SK-N-SH treated with all-trans-retinoic acid at 6 μM for 48 hours (cell line): ENCODE data around the gene HERC2.

Experiments
- ATAC-seq: fragments of 200-7000 bp; cut with Tn5 transposase; 3 replicates; pipeline ENCODE4 v1.9.1; 2020; ENCODE audit warnings: mild to moderate bottlenecking, moderate library complexity
- ARNTL ChIP-seq: fragments of 450-650 bp; formaldehyde crosslinking; IDR thresholded peaks from 2 replicates; pipeline ENCODE4 v1.5.0; 2020; ENCODE audit warnings: low read depth, mild to moderate bottlenecking, moderate library complexity, borderline replicate concordance
- BACH2 ChIP-seq: fragments of 250-450 bp; sonication (Bioruptor Pico); IDR thresholded peaks from 2 replicates; pipeline ENCODE4 v1.9.0; 2021; ENCODE audit warnings: mild to moderate bottlenecking, borderline replicate concordance
- CSDC2 ChIP-seq: fragments of 250-450 bp; sonication (Bioruptor Pico); IDR thresholded peaks from 2 replicates; pipeline ENCODE4 v1.5.0; 2020; ENCODE audit warnings: mild to moderate bottlenecking, moderate library complexity
- ESRRG ChIP-seq: fragments of 250-450 bp; sonication (Bioruptor Pico); IDR thresholded peaks from 2 replicates; pipeline ENCODE4 v1.6.1; 2021; ENCODE audit warnings: mild to moderate bottlenecking
- OSR1 ChIP-seq: fragments of 250-450 bp; sonication (Bioruptor Pico); IDR thresholded peaks from 2 replicates; pipeline ENCODE4 v1.8.0; 2022; ENCODE audit warnings: moderate library complexity, mild to moderate bottlenecking, inconsistent platforms
- RARB ChIP-seq: fragments of 250-450 bp; sonication (Bioruptor Pico); IDR thresholded peaks from 2 replicates; pipeline ENCODE4 v1.8.0; 2021; ENCODE audit warnings: mild to moderate bottlenecking, moderate library complexity
- SNAI2 ChIP-seq: fragments of 250-450 bp; sonication (Bioruptor Pico); IDR thresholded peaks from 2 replicates; pipeline ENCODE4 v1.5.0; 2020; ENCODE audit warnings: mild to moderate bottlenecking, moderate library complexity
- TCF4 ChIP-seq: fragments of 250-450 bp; sonication (Bioruptor Pico); IDR thresholded peaks from 2 replicates; pipeline ENCODE4 v1.8.0; 2021; ENCODE audit warnings: mild to moderate bottlenecking, moderate library complexity, borderline replicate concordance
- TOX ChIP-seq: fragments of 250-450 bp; sonication (Bioruptor Pico); IDR thresholded peaks from 2 replicates; pipeline ENCODE4 v1.8.0; 2021; ENCODE audit warnings: mild to moderate bottlenecking, moderate library complexity, borderline replicate concordance
- ZC3H10 ChIP-seq: fragments of 250-450 bp; sonication (Bioruptor Pico); IDR thresholded peaks from 2 replicates; pipeline ENCODE4 v1.5.1; 2021; ENCODE audit warnings: mild to moderate bottlenecking, moderate library complexity
- ZFP3 ChIP-seq: fragments of 250-450 bp; sonication (Bioruptor Pico); IDR thresholded peaks from 2 replicates; pipeline ENCODE4 v1.5.0; 2020; ENCODE audit warnings: mild to moderate bottlenecking, moderate library complexity
- ZFP30 ChIP-seq: fragments of 450-650 bp; formaldehyde crosslinking; IDR thresholded peaks from 2 replicates; pipeline ENCODE4 v1.5.0; 2022; ENCODE audit warnings: mild to moderate bottlenecking, moderate library complexity
- ZNF565 ChIP-seq: fragments of 450-650 bp; formaldehyde crosslinking; conservative IDR thresholded peaks from 2 replicates; pipeline ENCODE4 v1.5.0; 2020; ENCODE audit warnings: low read depth, mild to moderate bottlenecking, moderate library complexity
- ZNF70 ChIP-seq: fragments of 450-650 bp; formaldehyde crosslinking; IDR thresholded peaks from 2 replicates; pipeline ENCODE4 v1.5.0; 2020; ENCODE audit warnings: mild to moderate bottlenecking, moderate library complexity
- TF ChIP-seq, protein P1 (sequence below): fragments of 250-450 bp; sonication (Bioruptor Pico); IDR thresholded peaks from 2 replicates; pipeline ENCODE4 v1.8.0; 2020; ENCODE audit warnings: mild to moderate bottlenecking, moderate library complexity, borderline replicate concordance
- TF ChIP-seq, protein P2 (sequence below): fragments of 250-450 bp; sonication (Bioruptor Pico); IDR thresholded peaks from 2 replicates; pipeline ENCODE4 v1.5.0; 2020; ENCODE audit warnings: mild to moderate bottlenecking, moderate library complexity
- TF ChIP-seq, protein P3 (sequence below): fragments of 250-450 bp; sonication (Bioruptor Pico); IDR thresholded peaks from 2 replicates; pipeline ENCODE4 v1.5.1; 2020; ENCODE audit warnings: low read depth, mild to moderate bottlenecking, moderate library complexity
- TF ChIP-seq, protein P4 (sequence below): fragments of 250-450 bp; sonication (Bioruptor Pico); IDR thresholded peaks from 2 replicates; pipeline ENCODE4 v1.8.0; 2021; ENCODE audit warnings: low read depth, mild to moderate bottlenecking, moderate library complexity, borderline replicate concordance

The HERC2 gene

DNA sequence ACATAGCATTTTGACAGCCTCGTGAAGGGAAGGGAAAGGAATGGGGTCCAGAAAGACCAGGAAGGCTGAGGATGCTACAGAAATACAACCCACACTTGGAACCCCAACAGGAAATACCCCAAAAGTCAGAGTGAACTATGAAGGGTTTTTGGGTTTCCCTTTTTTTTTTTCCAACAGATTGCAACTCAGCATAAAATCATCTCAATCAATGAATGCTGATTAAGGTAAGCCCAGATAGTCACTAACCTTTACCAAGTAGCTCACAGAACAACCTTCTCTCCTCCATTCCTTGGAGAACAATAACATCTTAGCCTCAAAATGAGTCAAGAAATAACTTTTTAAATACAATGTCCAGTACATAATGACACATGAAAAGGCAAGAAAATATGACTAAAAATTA lies 129.2 kb downstream of the HERC2 start (continued):
- TF ChIP-seq, protein P1, sequence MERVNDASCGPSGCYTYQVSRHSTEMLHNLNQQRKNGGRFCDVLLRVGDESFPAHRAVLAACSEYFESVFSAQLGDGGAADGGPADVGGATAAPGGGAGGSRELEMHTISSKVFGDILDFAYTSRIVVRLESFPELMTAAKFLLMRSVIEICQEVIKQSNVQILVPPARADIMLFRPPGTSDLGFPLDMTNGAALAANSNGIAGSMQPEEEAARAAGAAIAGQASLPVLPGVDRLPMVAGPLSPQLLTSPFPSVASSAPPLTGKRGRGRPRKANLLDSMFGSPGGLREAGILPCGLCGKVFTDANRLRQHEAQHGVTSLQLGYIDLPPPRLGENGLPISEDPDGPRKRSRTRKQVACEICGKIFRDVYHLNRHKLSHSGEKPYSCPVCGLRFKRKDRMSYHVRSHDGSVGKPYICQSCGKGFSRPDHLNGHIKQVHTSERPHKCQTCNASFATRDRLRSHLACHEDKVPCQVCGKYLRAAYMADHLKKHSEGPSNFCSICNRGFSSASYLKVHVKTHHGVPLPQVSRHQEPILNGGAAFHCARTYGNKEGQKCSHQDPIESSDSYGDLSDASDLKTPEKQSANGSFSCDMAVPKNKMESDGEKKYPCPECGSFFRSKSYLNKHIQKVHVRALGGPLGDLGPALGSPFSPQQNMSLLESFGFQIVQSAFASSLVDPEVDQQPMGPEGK (CRISPR knock-in tag): no peak

DNA sequence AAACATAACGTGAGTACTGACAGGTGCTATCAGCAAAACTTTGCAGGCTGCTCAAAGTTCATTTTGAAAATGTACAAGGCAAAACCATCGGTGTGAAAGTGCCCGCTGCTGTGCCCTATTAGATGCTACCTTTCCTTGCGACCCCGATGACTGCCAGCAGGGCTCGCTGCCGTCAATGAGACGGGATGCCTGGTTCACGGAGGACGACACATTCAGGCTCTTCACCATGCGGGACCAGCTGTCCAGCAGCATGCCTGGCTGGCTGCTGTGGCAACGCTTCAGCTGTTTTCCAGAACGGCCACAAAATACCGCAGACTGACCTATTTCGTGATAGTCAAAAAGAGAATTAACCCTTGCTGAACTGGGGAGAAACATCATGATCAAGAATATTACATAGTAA lies 130.1 kb downstream of the HERC2 start:
- TF ChIP-seq ZNF565 (CRISPR knock-in tag): no peak
- TF ChIP-seq, protein P2, sequence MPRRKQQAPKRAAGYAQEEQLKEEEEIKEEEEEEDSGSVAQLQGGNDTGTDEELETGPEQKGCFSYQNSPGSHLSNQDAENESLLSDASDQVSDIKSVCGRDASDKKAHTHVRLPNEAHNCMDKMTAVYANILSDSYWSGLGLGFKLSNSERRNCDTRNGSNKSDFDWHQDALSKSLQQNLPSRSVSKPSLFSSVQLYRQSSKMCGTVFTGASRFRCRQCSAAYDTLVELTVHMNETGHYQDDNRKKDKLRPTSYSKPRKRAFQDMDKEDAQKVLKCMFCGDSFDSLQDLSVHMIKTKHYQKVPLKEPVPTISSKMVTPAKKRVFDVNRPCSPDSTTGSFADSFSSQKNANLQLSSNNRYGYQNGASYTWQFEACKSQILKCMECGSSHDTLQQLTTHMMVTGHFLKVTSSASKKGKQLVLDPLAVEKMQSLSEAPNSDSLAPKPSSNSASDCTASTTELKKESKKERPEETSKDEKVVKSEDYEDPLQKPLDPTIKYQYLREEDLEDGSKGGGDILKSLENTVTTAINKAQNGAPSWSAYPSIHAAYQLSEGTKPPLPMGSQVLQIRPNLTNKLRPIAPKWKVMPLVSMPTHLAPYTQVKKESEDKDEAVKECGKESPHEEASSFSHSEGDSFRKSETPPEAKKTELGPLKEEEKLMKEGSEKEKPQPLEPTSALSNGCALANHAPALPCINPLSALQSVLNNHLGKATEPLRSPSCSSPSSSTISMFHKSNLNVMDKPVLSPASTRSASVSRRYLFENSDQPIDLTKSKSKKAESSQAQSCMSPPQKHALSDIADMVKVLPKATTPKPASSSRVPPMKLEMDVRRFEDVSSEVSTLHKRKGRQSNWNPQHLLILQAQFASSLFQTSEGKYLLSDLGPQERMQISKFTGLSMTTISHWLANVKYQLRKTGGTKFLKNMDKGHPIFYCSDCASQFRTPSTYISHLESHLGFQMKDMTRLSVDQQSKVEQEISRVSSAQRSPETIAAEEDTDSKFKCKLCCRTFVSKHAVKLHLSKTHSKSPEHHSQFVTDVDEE (CRISPR knock-in tag): 0 out of 2 replicates have a peak, but pooled peaks have one; percentile 60
- no peak for TF ChIP-seq ZC3H10 (CRISPR knock-in tag)
- peak; percentile 54 for TF ChIP-seq TCF4
- no peak for TF ChIP-seq RARB (CRISPR knock-in tag)
- peak; percentile 100 for ATAC-seq

DNA sequence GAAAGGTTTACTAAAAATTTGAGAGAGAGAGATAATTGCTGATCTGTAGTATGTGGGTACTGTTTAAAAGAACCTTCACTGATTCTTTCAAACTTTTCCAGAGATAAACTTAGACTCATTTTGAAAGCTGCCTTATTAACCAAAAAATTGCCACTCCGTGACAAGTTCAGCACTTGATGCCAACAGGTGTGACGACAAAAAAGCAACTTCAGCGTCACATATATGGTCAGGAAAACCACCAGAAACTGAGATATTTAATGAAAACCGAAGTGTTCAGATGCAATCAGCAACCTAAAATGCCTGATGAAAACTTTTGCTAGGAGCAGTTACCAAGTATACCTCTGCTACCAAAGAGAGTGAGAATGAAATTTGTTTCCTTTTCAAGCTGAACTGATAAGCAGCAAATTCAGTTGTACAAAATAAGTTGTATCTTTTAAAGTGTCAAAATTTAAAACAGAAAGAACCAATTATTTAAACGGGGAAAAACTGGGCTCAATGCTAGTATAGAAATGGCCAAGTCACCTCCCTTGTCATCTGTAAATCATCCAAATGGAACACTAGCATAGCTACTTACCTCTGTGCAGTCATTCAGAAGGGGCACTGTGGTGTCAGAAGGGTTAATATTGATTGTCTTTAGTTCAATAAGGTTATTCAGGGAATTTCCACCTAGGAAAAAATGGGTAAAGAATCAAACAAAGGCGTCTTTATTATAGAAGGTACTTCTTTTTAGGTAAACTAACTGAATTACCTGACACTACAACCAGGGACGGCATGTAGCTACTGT lies 131.4 kb downstream of the HERC2 start:
- TF ChIP-seq, protein P2 (CRISPR knock-in tag): no peak
- TF ChIP-seq SNAI2 (CRISPR knock-in tag) (no peak), ZNF565 (CRISPR knock-in tag) (no peak), ARNTL (CRISPR knock-in tag) (no peak), ZFP3 (CRISPR knock-in tag) (no peak)
- TF ChIP-seq, protein P3, sequence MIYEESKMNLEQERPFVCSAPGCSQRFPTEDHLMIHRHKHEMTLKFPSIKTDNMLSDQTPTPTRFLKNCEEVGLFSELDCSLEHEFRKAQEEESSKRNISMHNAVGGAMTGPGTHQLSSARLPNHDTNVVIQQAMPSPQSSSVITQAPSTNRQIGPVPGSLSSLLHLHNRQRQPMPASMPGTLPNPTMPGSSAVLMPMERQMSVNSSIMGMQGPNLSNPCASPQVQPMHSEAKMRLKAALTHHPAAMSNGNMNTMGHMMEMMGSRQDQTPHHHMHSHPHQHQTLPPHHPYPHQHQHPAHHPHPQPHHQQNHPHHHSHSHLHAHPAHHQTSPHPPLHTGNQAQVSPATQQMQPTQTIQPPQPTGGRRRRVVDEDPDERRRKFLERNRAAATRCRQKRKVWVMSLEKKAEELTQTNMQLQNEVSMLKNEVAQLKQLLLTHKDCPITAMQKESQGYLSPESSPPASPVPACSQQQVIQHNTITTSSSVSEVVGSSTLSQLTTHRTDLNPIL (CRISPR knock-in tag): no peak
- TF ChIP-seq, protein P1 (CRISPR knock-in tag): no peak
- TF ChIP-seq, all 23 proteins: peak for 0
- no peak for ATAC-seq

DNA sequence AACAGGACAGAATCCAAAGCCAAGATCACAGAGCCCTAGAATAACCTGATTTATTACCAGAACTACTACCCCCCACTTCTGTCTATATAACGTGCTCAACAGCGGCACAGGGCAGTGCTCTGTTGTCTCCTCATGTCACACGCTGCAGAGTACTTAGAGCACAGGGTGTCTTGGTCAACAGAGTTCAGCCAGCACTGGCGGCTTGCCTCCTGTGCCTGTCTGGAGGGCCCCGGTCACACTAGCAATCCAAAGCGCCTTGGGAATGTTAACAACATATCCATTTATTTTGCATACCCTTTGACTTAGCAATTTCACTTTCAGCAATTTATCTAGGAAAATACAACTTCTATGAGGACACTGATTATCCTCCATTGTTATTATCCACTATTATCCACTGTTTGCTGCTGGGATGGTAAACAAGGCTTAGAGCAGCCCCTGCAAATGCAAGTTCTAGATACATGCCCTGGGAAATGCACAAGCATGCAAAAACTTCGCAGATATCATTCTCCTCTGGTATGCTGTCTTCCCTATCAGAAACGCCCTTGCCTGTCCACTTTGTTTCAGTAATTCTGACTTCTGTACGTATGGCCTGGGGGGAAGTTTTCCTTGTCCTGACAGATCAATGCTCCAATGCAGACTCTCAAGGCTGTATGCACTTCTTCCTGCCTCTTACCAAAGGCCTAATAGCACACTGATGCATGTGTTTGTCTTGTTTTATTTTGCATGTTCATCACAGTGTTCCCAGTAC lies 136.7 kb downstream of the HERC2 start:
- TF ChIP-seq TOX (CRISPR knock-in tag): no peak
- TF ChIP-seq, all 23 proteins: peak for 0
- no peak for ATAC-seq

DNA sequence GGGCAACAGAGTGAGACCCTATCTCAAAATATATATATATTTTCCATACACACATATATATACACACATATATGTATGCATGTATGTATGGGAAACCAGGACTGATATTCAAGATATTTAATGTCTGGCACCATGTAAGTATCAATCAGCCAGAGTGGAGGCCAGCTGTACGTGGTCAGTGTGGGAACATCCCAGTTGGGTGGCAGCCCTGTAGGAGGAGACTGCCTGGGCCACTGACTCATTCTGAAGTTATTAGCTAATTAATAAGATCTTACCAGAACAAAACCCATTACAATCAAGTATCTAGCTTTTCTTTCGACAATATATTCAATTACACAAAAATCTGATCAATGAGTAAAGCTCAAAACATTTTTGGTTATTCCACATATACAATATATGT lies 137.8 kb downstream of the HERC2 start:
- no peak for ATAC-seq
- no peak for TF ChIP-seq OSR1 (CRISPR knock-in tag)
- TF ChIP-seq, protein P4, sequence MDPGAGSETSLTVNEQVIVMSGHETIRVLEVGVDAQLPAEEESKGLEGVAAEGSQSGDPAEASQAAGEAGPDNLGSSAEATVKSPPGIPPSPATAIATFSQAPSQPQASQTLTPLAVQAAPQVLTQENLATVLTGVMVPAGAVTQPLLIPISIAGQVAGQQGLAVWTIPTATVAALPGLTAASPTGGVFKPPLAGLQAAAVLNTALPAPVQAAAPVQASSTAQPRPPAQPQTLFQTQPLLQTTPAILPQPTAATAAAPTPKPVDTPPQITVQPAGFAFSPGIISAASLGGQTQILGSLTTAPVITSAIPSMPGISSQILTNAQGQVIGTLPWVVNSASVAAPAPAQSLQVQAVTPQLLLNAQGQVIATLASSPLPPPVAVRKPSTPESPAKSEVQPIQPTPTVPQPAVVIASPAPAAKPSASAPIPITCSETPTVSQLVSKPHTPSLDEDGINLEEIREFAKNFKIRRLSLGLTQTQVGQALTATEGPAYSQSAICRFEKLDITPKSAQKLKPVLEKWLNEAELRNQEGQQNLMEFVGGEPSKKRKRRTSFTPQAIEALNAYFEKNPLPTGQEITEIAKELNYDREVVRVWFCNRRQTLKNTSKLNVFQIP (CRISPR knock-in tag): no peak
- TF ChIP-seq CSDC2 (CRISPR knock-in tag): no peak
- TF ChIP-seq ZNF70: no peak
- no peak for TF ChIP-seq BACH2 (CRISPR knock-in tag)
- no peak for TF ChIP-seq ESRRG (CRISPR knock-in tag)
- TF ChIP-seq, protein P3 (CRISPR knock-in tag): no peak
- no peak for TF ChIP-seq ZFP30
- TF ChIP-seq ZFP3 (CRISPR knock-in tag): no peak
- no peak for TF ChIP-seq TCF4
